H9 (cell line): Measurements from ENCODE around the gene RASSF8. TPM values are rescaled to one million over a fixed set of nuclear protein-coding genes. Genes with fewer than 3 reads are reported as not detected.

ENCODE experiments used
- DNase-seq: peaks from one replicate; pipeline ENCODE4 v3.0.0-alpha.2; 2017
- H2AFZ ChIP-seq: one replicate; pipeline ENCODE4 v1.6.1; 2013; ENCODE audit warnings: mild to moderate bottlenecking, low read length, control low read depth, moderate library complexity
- H2AK5ac ChIP-seq: 2 replicates; pipeline ENCODE4 v1.6.1; 2013; ENCODE audit warnings: low read length, control low read depth, mixed read lengths; ENCODE audit not compliant: insufficient read length
- H2BK120ac ChIP-seq: one replicate; pipeline ENCODE4 v1.6.1; 2013; ENCODE audit warnings: low read depth, mild to moderate bottlenecking, low read length, control low read depth, inconsistent platforms; ENCODE audit not compliant: poor library complexity, severe bottlenecking
- H2BK12ac ChIP-seq: 2 replicates; pipeline ENCODE4 v1.6.1; 2013; ENCODE audit warnings: low read length, control low read depth, mixed read lengths, low read depth; ENCODE audit not compliant: insufficient read length
- H2BK15ac ChIP-seq: 2 replicates; pipeline ENCODE4 v1.6.1; 2013; ENCODE audit warnings: low read depth, low read length, control low read depth
- H2BK20ac ChIP-seq: one replicate; pipeline ENCODE4 v1.6.1; 2013; ENCODE audit warnings: low read depth, mild to moderate bottlenecking, low read length, control low read depth, inconsistent platforms; ENCODE audit not compliant: poor library complexity, severe bottlenecking
- H2BK5ac ChIP-seq: 2 replicates; pipeline ENCODE4 v1.6.1; 2013; ENCODE audit warnings: low read length, control low read depth, mixed read lengths; ENCODE audit not compliant: insufficient read length
- H3K14ac ChIP-seq: 2 replicates; pipeline ENCODE4 v1.6.1; 2013; ENCODE audit warnings: low read length, control low read depth; ENCODE audit not compliant: insufficient read depth
- H3K18ac ChIP-seq: 2 replicates; pipeline ENCODE4 v1.6.1; 2013; ENCODE audit warnings: low read depth, mild to moderate bottlenecking, mixed read lengths, low read length, control low read depth; ENCODE audit not compliant: insufficient read length
- H3K23ac ChIP-seq: 2 replicates; pipeline ENCODE4 v1.6.1; 2013; ENCODE audit warnings: low read length, control low read depth, mixed read lengths, low read depth; ENCODE audit not compliant: insufficient read length
- H3K23me2 ChIP-seq: 2 replicates; pipeline ENCODE4 v1.6.1; 2013; ENCODE audit warnings: low read depth, mild to moderate bottlenecking, mixed read lengths, low read length, control low read depth; ENCODE audit not compliant: insufficient read length, poor library complexity, severe bottlenecking
- H3K27ac ChIP-seq: 2 replicates; pipeline ENCODE4 v1.5.1; 2013; ENCODE audit warnings: low read length, control low read depth, mixed read lengths, low read depth; ENCODE audit not compliant: insufficient read length
- H3K27me3 ChIP-seq: 2 replicates; pipeline ENCODE4 v1.6.1; 2013; ENCODE audit warnings: low read length, control low read depth, inconsistent platforms; ENCODE audit not compliant: insufficient read depth
- H3K4ac ChIP-seq: 2 replicates; pipeline ENCODE4 v1.6.1; 2013; ENCODE audit warnings: low read depth, mild to moderate bottlenecking, control low read depth, inconsistent platforms, low read length, moderate library complexity
- H3K4me1 ChIP-seq: 2 replicates; pipeline ENCODE4 v1.6.1; 2013; ENCODE audit warnings: low read length, control low read depth, inconsistent platforms; ENCODE audit not compliant: insufficient read depth
- H3K4me2 ChIP-seq: 2 replicates; pipeline ENCODE4 v1.6.1; 2013; ENCODE audit warnings: low read length, control low read depth, mixed read lengths; ENCODE audit not compliant: insufficient read length, insufficient read depth
- H3K56ac ChIP-seq: 2 replicates; pipeline ENCODE4 v1.6.1; 2013; ENCODE audit warnings: low read depth, mild to moderate bottlenecking, mixed read lengths, low read length, control low read depth; ENCODE audit not compliant: insufficient read length
- H3K79me1 ChIP-seq: 2 replicates; pipeline ENCODE4 v1.6.1; 2013; ENCODE audit warnings: low read depth, mild to moderate bottlenecking, moderate library complexity, low read length, control low read depth, inconsistent platforms; ENCODE audit not compliant: insufficient read depth, poor library complexity, severe bottlenecking
- H3K79me2 ChIP-seq: 2 replicates; pipeline ENCODE4 v1.6.1; 2013; ENCODE audit warnings: low read length, control low read depth, inconsistent platforms; ENCODE audit not compliant: insufficient read depth
- H3K9ac ChIP-seq: 2 replicates; pipeline ENCODE4 v1.6.1; 2013; ENCODE audit warnings: low read length, control low read depth, mixed read lengths; ENCODE audit not compliant: insufficient read length; ENCODE audit errors: extremely low read depth
- H3K9me3 ChIP-seq: one replicate; pipeline ENCODE4 v1.6.1; 2013; ENCODE audit warnings: low read depth, low read length, inconsistent platforms; ENCODE audit not compliant: control insufficient read depth
- H3T11ph ChIP-seq: one replicate; pipeline ENCODE4 v1.6.1; 2013; ENCODE audit warnings: mild to moderate bottlenecking, low read length, control low read depth, inconsistent platforms
- H4K20me1 ChIP-seq: one replicate; pipeline ENCODE4 v1.6.1; 2013; ENCODE audit not compliant: control insufficient read depth, insufficient read length, insufficient read depth
- H4K5ac ChIP-seq: 2 replicates; pipeline ENCODE4 v1.6.1; 2013; ENCODE audit warnings: low read depth, mild to moderate bottlenecking, mixed read lengths, low read length, control low read depth; ENCODE audit not compliant: insufficient read length
- H4K8ac ChIP-seq: replicated peaks from 2 replicates; pipeline ENCODE4 v1.6.1; 2013; ENCODE audit warnings: low read length, control low read depth, mixed read lengths, low read depth; ENCODE audit not compliant: insufficient read length
- H4K91ac ChIP-seq: 2 replicates; pipeline ENCODE4 v1.6.1; 2013; ENCODE audit warnings: low read depth, mild to moderate bottlenecking, moderate library complexity, mixed read lengths, low read length, control low read depth; ENCODE audit not compliant: insufficient read length
- H3K27ac Mint-ChIP-seq, 3 experiments: 2 replicates in 2 of 3; 3 replicates in 1 of 3; pipeline ENCODE4 v1.8.0; 2020 to 2021; ENCODE audit warnings: mixed read lengths in 3 of 3, mild to moderate bottlenecking in 1 of 3, moderate library complexity in 1 of 3
- H3K27me3 Mint-ChIP-seq: 2 replicates; pipeline ENCODE4 v1.8.0; 2021; ENCODE audit warnings: low read depth, mild to moderate bottlenecking, moderate library complexity, mixed read lengths
- H3K36me3 Mint-ChIP-seq, 3 experiments: 2 replicates in 2 of 3; 3 replicates in 1 of 3; pipeline ENCODE4 v1.8.0; 2020 to 2021; ENCODE audit warnings: low read depth in 3 of 3, mixed read lengths in 3 of 3; ENCODE audit not compliant: insufficient read depth in 1 of 3
- H3K4me1 Mint-ChIP-seq, 2 experiments: 2 replicates each; pipeline ENCODE4 v1.8.0; 2020; ENCODE audit warnings: mixed read lengths in 2 of 2
- H3K4me3 Mint-ChIP-seq, 2 experiments: 2 replicates in 1 of 2; 3 replicates in 1 of 2; pipeline ENCODE4 v1.8.0; 2020 to 2021; ENCODE audit warnings: mild to moderate bottlenecking in 2 of 2, mixed read lengths in 2 of 2, moderate library complexity in 1 of 2
- H3K9me3 Mint-ChIP-seq, 2 experiments: 2 replicates in 1 of 2; 3 replicates in 1 of 2; pipeline ENCODE4 v1.8.0; 2020; ENCODE audit warnings: mild to moderate bottlenecking in 2 of 2, mixed read lengths in 2 of 2, moderate library complexity in 1 of 2
- CTCF ChIP-seq: fragments of 200-600 bp; sonication (generic); conservative IDR thresholded peaks from 3 replicates; pipeline ENCODE4 v1.8.0; 2021; ENCODE audit warnings: antibody characterized with exemption, mild to moderate bottlenecking
- WGBS: extraction: QIAGEN DNeasy Blood & Tissue Kit; methylation state at CpG from one replicate; pipeline ENCODE4 v1.1.7; 2013; ENCODE audit warnings: missing lambda C conversion rate, low lambda C conversion rate, mixed read lengths; ENCODE audit not compliant: insufficient read length; ENCODE audit errors: extremely low coverage; 5-methylcytosine and 5-hydroxymethylcytosine counted together
- total RNA-seq: library from RNA; stranded (reverse); gene quantifications from 2 replicates; pipeline ENCODE4 v1.2.1, GENCODE V29; 2021

Gene RASSF8
- total RNA-seq, 1 experiment from 2014 or later, result 38.8 TPM

GRCh38 chr12:26097046-26097878 is 138.8 kb downstream of the RASSF8 start:
- H3K9me3 Mint-ChIP-seq, result no peaks in the 10 kb centered on the region
- Histone ChIP-seq H3K79me2 (no peaks in the 10 kb centered on the region), H3K27me3 (no peaks in the 10 kb centered on the region), H2AK5ac (no peak overlapping the region), H3K14ac (no peak overlapping the region), H3K4ac (no peak overlapping the region), H3K9ac (no peak overlapping the region), H2BK20ac (no peak overlapping the region), H3K9me3 (no peaks in the 10 kb centered on the region), H3K56ac (no peak overlapping the region), H4K91ac (no peak overlapping the region), H3K18ac (no peak overlapping the region), H3K4me2 (no peak overlapping the region), H4K5ac (no peak overlapping the region), H4K20me1 (no peaks in the 10 kb centered on the region), H3K23ac (no peak overlapping the region), H4K8ac (no peak overlapping the region), H2BK15ac (no peak overlapping the region), H2BK12ac (no peak overlapping the region), H3K79me1 (no peaks in the 10 kb centered on the region), H3K27ac (no peak overlapping the region), H3K4me1 (no peaks in the 10 kb centered on the region), H3K23me2 (no peaks in the 10 kb centered on the region), H3T11ph (no peak overlapping the region), H2BK5ac (no peak overlapping the region), H2BK120ac (no peak overlapping the region), H2AFZ (no peak overlapping the region)
- no peak overlapping the region for H3K4me3 Mint-ChIP-seq
- WGBS, result no CpG with 5 or more reads among the region's 6 CpGs
- H3K27me3 Mint-ChIP-seq, result peaks cover 1% of the 10 kb centered on the region; the same call in 1 of the 2 replicates
- peak; percentile 80 for DNase-seq
- no peak overlapping the region for H3K27ac Mint-ChIP-seq
- peaks cover 7 to 8% of the 10 kb centered on the region in 2 experiments for H3K4me1 Mint-ChIP-seq
- peak; percentile 98 for TF ChIP-seq CTCF
- H3K36me3 Mint-ChIP-seq, result no peaks in the 10 kb centered on the region
